Effector memory CD4-positive, alpha-beta T cell (primary cell): Measurements from ENCODE around the gene SLC7A10.

Experiments used
- DNase-seq, 3 donors: peaks; one replicate each; pipeline ENCODE4 v3.0.0-alpha.2; 2020
- H3K27ac ChIP-seq: 2 replicates; pipeline ENCODE4 v1.7.0; 2013; ENCODE audit warnings: mild to moderate bottlenecking, low read length, moderate library complexity; ENCODE audit not compliant: insufficient read depth, poor library complexity, severe bottlenecking
- H3K27me3 ChIP-seq: replicated peaks from 2 replicates; pipeline ENCODE4 v1.7.0; 2013; ENCODE audit warnings: mild to moderate bottlenecking, low read length; ENCODE audit not compliant: insufficient read depth, control insufficient read depth, poor library complexity, severe bottlenecking
- H3K36me3 ChIP-seq: 2 replicates; pipeline ENCODE4 v1.7.0; 2013; ENCODE audit warnings: mild to moderate bottlenecking, low read length, moderate library complexity; ENCODE audit not compliant: control insufficient read depth, insufficient read depth
- H3K4me1 ChIP-seq: 2 replicates; pipeline ENCODE4 v1.7.0; 2013; ENCODE audit warnings: low read length, mild to moderate bottlenecking; ENCODE audit not compliant: control insufficient read depth, insufficient read depth, poor library complexity, severe bottlenecking
- H3K4me3 ChIP-seq: 2 replicates; pipeline ENCODE4 v1.7.0; 2013; ENCODE audit warnings: low read length, low read depth, mild to moderate bottlenecking; ENCODE audit not compliant: insufficient read depth, poor library complexity, severe bottlenecking
- H3K9me3 ChIP-seq: 2 replicates; pipeline ENCODE4 v1.7.0; 2013; ENCODE audit warnings: mild to moderate bottlenecking, low read length, moderate library complexity; ENCODE audit not compliant: control insufficient read depth

The SLC7A10 gene

GRCh38 chr19:33267706-33268105 lies 42.1 kb upstream of the SLC7A10 start:
- Histone ChIP-seq H3K4me3 (no peak overlapping the region), H3K27me3 (no peaks in the 10 kb centered on the region), H3K9me3 (no peaks in the 10 kb centered on the region)

GRCh38 chr19:33266974-33267484 lies 41.4 kb upstream of the SLC7A10 start:
- H3K27ac ChIP-seq, result no peak overlapping the region
- H3K4me1 ChIP-seq, result no peaks in the 10 kb centered on the region
- no peaks in the 10 kb centered on the region for H3K36me3 ChIP-seq

More at GRCh38 chr19:33267706-33268105, 42.1 kb upstream of the SLC7A10 start:
- no peak for DNase-seq
- H3K36me3 ChIP-seq, result no peaks in the 10 kb centered on the region
- no peaks in the 10 kb centered on the region for H3K4me1 ChIP-seq
- no peak overlapping the region for H3K27ac ChIP-seq

GRCh38 chr19:33264881-33265445 lies 39.3 kb upstream of the SLC7A10 start:
- Histone ChIP-seq H3K9me3 (no peaks in the 10 kb centered on the region), H3K36me3 (no peaks in the 10 kb centered on the region), H3K27ac (no peak overlapping the region), H3K4me3 (no peak overlapping the region), H3K4me1 (peaks cover 5% of the 10 kb centered on the region), H3K27me3 (no peaks in the 10 kb centered on the region)
- DNase-seq, result no peak

More at GRCh38 chr19:33266974-33267484, 41.4 kb upstream of the SLC7A10 start:
- H3K4me3 ChIP-seq, result no peak overlapping the region
- no peaks in the 10 kb centered on the region for H3K27me3 ChIP-seq
- no peaks in the 10 kb centered on the region for H3K9me3 ChIP-seq
- DNase-seq, result no peak

GRCh38 chr19:33263325-33264023 lies 37.8 kb upstream of the SLC7A10 start:
- Histone ChIP-seq H3K9me3 (no peaks in the 10 kb centered on the region), H3K27ac (no peak overlapping the region), H3K4me3 (no peak overlapping the region), H3K4me1 (peaks cover 5% of the 10 kb centered on the region), H3K27me3 (no peaks in the 10 kb centered on the region), H3K36me3 (no peaks in the 10 kb centered on the region)
- no peak for DNase-seq

GRCh38 chr19:33261511-33262189 lies 36.0 kb upstream of the SLC7A10 start:
- no peak for DNase-seq

GRCh38 chr19:33260628-33261418 lies 35.2 kb upstream of the SLC7A10 start:
- H3K27ac ChIP-seq, result no peak overlapping the region
- H3K4me1 ChIP-seq, result peaks cover 5% of the 10 kb centered on the region
- DNase-seq, result no peak
- no peak overlapping the region for H3K4me3 ChIP-seq
- H3K27me3 ChIP-seq, result no peaks in the 10 kb centered on the region
- H3K9me3 ChIP-seq, result no peaks in the 10 kb centered on the region
- H3K36me3 ChIP-seq, result no peaks in the 10 kb centered on the region

More at GRCh38 chr19:33261511-33262189, 36.0 kb upstream of the SLC7A10 start:
- H3K36me3 ChIP-seq, result no peaks in the 10 kb centered on the region
- H3K27me3 ChIP-seq, result no peaks in the 10 kb centered on the region
- H3K27ac ChIP-seq, result no peak overlapping the region
- no peaks in the 10 kb centered on the region for H3K9me3 ChIP-seq
- H3K4me1 ChIP-seq, result peaks cover 5% of the 10 kb centered on the region
- H3K4me3 ChIP-seq, result no peak overlapping the region

- H3K27ac ChIP-seq, result no peak overlapping the region
- no peak overlapping the region for H3K4me3 ChIP-seq
- H3K4me1 ChIP-seq, result peaks cover 5% of the 10 kb centered on the region
- H3K27me3 ChIP-seq, result no peaks in the 10 kb centered on the region
- H3K9me3 ChIP-seq, result no peaks in the 10 kb centered on the region
- H3K36me3 ChIP-seq, result no peaks in the 10 kb centered on the region
- DNase-seq, result no peak
These were observed 33.9 kb upstream of the SLC7A10 start for GRCh38 chr19:33259539-33259938.

- no peaks in the 10 kb centered on the region for H3K36me3 ChIP-seq
- no peaks in the 10 kb centered on the region for H3K9me3 ChIP-seq
- H3K27ac ChIP-seq, result no peak overlapping the region
- H3K27me3 ChIP-seq, result no peaks in the 10 kb centered on the region
- H3K4me3 ChIP-seq, result no peak overlapping the region
- no peak for DNase-seq
- peaks cover 5% of the 10 kb centered on the region for H3K4me1 ChIP-seq
These were observed 32.2 kb upstream of the SLC7A10 start for GRCh38 chr19:33257828-33258227.

GRCh38 chr19:33256261-33256660 lies 30.6 kb upstream of the SLC7A10 start:
- H3K4me1 ChIP-seq, result peaks cover 5% of the 10 kb centered on the region
- no peaks in the 10 kb centered on the region for H3K27me3 ChIP-seq

More at GRCh38 chr19:33256261-33256660, 30.6 kb upstream of the SLC7A10 start:
- DNase-seq, result no peak
- H3K27ac ChIP-seq, result no peak overlapping the region
- no peaks in the 10 kb centered on the region for H3K9me3 ChIP-seq
- no peak overlapping the region for H3K4me3 ChIP-seq
- H3K36me3 ChIP-seq, result no peaks in the 10 kb centered on the region
